Stimulated activated naive B cell treated with anti-CD40 and anti-IgM and Interleukin-4, amounts not matched to agents 10 μg/mL and 1 μg/mL and 100 μg/mL, for 72 hours (primary cell): Measurements from ENCODE around the gene ST14.
A peak's percentile ranks its signal among the peaks of the same experiment; 100 is the strongest.

Source experiments
- ATAC-seq, 2 donors: fragments of 150-1000 bp; cut with Tn5 transposase; replicated peaks; 2 replicates each; pipeline ENCODE4 v1.10.0; 2021; ENCODE audit warnings: moderate library complexity in 1 of 2
- DNase-seq: peaks from one replicate; pipeline ENCODE4 v3.0.0; 2021
- H3K27ac Mint-ChIP-seq: one replicate; pipeline ENCODE4 v1.8.0; 2022; ENCODE audit warnings: mild to moderate bottlenecking, mixed read lengths
- H3K27me3 Mint-ChIP-seq, 2 donors: one replicate each; pipeline ENCODE4 v1.8.0; 2022; ENCODE audit warnings: mixed read lengths in 2 of 2
- H3K36me3 Mint-ChIP-seq, 2 donors: one replicate each; pipeline ENCODE4 v1.8.0; 2022; ENCODE audit warnings: mixed read lengths in 2 of 2, mild to moderate bottlenecking in 1 of 2
- H3K4me1 Mint-ChIP-seq, 2 donors: one replicate each; pipeline ENCODE4 v1.8.0; 2022; ENCODE audit warnings: mixed read lengths in 2 of 2, mild to moderate bottlenecking in 1 of 2
- H3K4me3 Mint-ChIP-seq, 2 donors: one replicate each; pipeline ENCODE4 v1.8.0; 2022; ENCODE audit warnings: mild to moderate bottlenecking in 2 of 2, mixed read lengths in 2 of 2, moderate library complexity in 1 of 2
- H3K9me3 Mint-ChIP-seq, 2 donors: one replicate each; pipeline ENCODE4 v1.8.0; 2022; ENCODE audit warnings: mixed read lengths in 2 of 2, mild to moderate bottlenecking in 1 of 2

The ST14 gene

GRCh38 chr11:130209128-130209932, 49.7 kb downstream of the ST14 start:
- Mint-ChIP-seq H3K27ac (no peak overlapping the region), H3K4me3 (no peak overlapping the region)
- ATAC-seq, result no peak

GRCh38 chr11:130209954-130210854, 50.6 kb downstream of the ST14 start:
- no peak overlapping the region for H3K27ac Mint-ChIP-seq
- no peaks in the 10 kb centered on the region for H3K9me3 Mint-ChIP-seq
- DNase-seq, result no peak
- no peaks in the 10 kb centered on the region for H3K27me3 Mint-ChIP-seq
- peaks cover 5 to 23% of the 10 kb centered on the region in 2 donors for H3K36me3 Mint-ChIP-seq
- H3K4me3 Mint-ChIP-seq, result no peak overlapping the region
- no peak for ATAC-seq
- H3K4me1 Mint-ChIP-seq, result peaks cover 0 to 8% of the 10 kb centered on the region in 2 donors

More at GRCh38 chr11:130209128-130209932, 49.7 kb downstream of the ST14 start:
- peaks cover 0 to 8% of the 10 kb centered on the region in 2 donors for H3K4me1 Mint-ChIP-seq
- no peaks in the 10 kb centered on the region for H3K27me3 Mint-ChIP-seq
- no peaks in the 10 kb centered on the region for H3K9me3 Mint-ChIP-seq
- no peak for DNase-seq
- peaks cover 5 to 23% of the 10 kb centered on the region in 2 donors for H3K36me3 Mint-ChIP-seq

DNA sequence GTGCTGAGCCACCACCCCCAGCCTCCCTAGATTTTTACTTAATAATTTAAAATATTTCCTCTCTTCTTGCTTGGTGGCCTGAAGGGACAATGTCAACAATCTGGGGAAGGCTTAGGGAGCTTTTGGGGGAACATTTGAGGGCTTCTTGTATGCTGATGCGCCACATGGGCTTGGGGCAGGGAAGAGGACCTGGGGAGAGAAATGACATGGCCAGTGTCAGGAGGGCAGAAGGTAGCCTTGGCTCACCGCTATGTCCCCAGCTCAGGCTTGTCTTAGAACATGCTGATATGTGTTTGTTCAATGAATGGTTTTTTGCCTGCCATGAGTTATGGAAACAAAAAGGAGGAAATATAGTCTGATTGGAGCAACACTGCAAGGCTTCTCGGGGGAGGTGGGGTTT, 51.6 kb downstream of the ST14 start:
- DNase-seq (no peak), ATAC-seq (no peak)
- peaks cover 0 to 8% of the 10 kb centered on the region in 2 donors for H3K4me1 Mint-ChIP-seq
- H3K9me3 Mint-ChIP-seq, result no peaks in the 10 kb centered on the region
- no peak overlapping the region for H3K27ac Mint-ChIP-seq
- H3K36me3 Mint-ChIP-seq, result peaks cover 1 to 20% of the 10 kb centered on the region in 2 donors
- peaks cover 0 to 6% of the 10 kb centered on the region in 2 donors for H3K27me3 Mint-ChIP-seq
- no peak overlapping the region for H3K4me3 Mint-ChIP-seq

DNA sequence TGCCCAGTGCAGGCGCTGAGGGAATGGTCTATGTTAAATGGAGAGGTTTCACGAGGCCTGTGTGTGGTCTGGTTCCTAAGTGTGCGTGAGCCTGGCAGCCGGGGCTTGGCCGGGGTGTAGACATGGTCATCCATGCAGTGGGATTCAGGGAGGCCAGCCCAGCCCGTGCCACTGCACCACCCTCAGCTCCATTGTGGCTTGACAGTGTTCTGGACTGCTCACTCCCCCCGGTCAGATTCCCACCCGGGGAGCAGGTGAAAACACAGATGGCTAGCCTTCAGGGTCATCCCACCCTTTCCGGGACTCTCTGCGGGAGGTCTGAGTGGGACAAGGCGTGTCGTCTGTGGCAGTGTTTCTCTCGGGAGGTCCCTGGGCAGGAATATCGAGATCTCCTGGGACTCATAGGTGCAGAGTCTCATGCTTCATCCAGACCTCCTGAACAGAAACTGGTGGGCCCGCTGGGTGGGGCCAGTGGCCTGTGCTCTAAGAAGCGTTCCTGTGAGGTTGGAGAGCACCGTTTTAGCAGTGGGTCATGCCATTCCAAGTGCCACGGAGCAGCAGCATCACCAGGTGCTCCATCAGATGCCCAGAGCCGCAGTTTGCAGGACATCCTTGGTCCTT, 52.3 kb downstream of the ST14 start:
- Mint-ChIP-seq H3K4me1 (peaks cover 0 to 8% of the 10 kb centered on the region in 2 donors), H3K4me3 (no peak overlapping the region), H3K27ac (no peak overlapping the region)

DNA sequence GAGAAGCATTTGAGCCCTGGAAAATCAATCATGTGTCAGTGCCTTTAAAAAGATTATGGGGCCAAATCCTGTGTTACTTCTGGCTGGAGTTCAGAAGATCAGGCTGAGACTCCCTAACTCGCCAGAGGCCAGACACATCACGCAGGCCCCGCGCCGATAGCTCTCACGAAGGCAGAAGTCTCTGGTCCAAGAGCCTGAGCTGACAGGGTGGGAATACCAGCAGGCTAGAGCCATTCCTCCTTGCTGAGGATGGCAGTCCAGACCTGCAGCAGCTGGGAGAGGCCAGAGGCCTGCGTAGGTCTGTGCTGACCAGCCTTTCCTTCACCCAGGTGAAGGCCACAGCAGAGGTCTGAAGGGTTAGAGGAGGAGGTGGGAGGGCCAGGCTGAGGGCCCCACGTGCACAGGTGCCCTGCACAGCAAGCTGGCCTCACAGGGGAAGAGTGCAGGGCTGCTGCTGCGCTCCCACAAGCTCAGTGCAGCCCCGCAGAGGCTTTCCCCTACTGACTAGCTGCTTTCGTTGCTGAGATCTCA, 52.9 kb downstream of the ST14 start:
- ATAC-seq (peak in 1 of 2 donors; percentile 23), DNase-seq (no peak)
- H3K4me1 Mint-ChIP-seq, result peaks cover 0 to 8% of the 10 kb centered on the region in 2 donors
- H3K4me3 Mint-ChIP-seq, result no peak overlapping the region
- H3K36me3 Mint-ChIP-seq, result peaks cover 1 to 20% of the 10 kb centered on the region in 2 donors
- H3K27me3 Mint-ChIP-seq, result peaks cover 0 to 8% of the 10 kb centered on the region in 2 donors
- H3K9me3 Mint-ChIP-seq, result no peaks in the 10 kb centered on the region
- H3K27ac Mint-ChIP-seq, result no peak overlapping the region

More for the DNA sequence above, 52.3 kb downstream of the ST14 start:
- peaks cover 0 to 8% of the 10 kb centered on the region in 2 donors for H3K27me3 Mint-ChIP-seq
- H3K36me3 Mint-ChIP-seq, result peaks cover 1 to 20% of the 10 kb centered on the region in 2 donors
- H3K9me3 Mint-ChIP-seq, result no peaks in the 10 kb centered on the region
- DNase-seq (no peak), ATAC-seq (no peak)

- Mint-ChIP-seq H3K9me3 (no peaks in the 10 kb centered on the region), H3K27ac (no peak overlapping the region), H3K4me3 (peak overlapping the region in 1 of 2 donors; percentile 33), H3K4me1 (peaks cover 0 to 8% of the 10 kb centered on the region in 2 donors), H3K27me3 (peaks cover 0 to 8% of the 10 kb centered on the region in 2 donors), H3K36me3 (peaks cover 1 to 18% of the 10 kb centered on the region in 2 donors)
- DNase-seq, result peak; percentile 56
- peak; percentile 86 to 87 for ATAC-seq
Measured at GRCh38 chr11:130213143-130213978, 53.8 kb downstream of the ST14 start.

DNA sequence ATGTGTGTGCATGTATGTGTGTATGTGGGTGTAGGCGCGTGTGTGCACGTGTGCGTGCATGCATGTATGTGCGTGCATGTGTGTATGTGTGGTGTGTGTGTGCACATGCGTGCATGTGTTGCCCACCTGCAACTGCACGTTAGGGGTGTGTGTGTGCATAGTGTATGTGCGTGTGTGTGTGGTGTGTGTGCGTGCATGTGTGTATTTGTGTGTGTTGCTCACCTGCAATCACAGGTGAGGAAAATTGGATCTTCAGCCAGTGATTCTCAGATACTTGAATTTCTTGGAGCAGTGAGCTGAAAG, 54.3 kb downstream of the ST14 start:
- H3K9me3 Mint-ChIP-seq, result no peaks in the 10 kb centered on the region
- H3K4me3 Mint-ChIP-seq, result no peak overlapping the region
- ATAC-seq (no peak), DNase-seq (no peak)
- H3K27ac Mint-ChIP-seq, result no peak overlapping the region
- H3K4me1 Mint-ChIP-seq, result peaks cover 0 to 8% of the 10 kb centered on the region in 2 donors
- peaks cover 0 to 8% of the 10 kb centered on the region in 2 donors for H3K27me3 Mint-ChIP-seq
- H3K36me3 Mint-ChIP-seq, result peaks cover 1 to 12% of the 10 kb centered on the region in 2 donors

DNA sequence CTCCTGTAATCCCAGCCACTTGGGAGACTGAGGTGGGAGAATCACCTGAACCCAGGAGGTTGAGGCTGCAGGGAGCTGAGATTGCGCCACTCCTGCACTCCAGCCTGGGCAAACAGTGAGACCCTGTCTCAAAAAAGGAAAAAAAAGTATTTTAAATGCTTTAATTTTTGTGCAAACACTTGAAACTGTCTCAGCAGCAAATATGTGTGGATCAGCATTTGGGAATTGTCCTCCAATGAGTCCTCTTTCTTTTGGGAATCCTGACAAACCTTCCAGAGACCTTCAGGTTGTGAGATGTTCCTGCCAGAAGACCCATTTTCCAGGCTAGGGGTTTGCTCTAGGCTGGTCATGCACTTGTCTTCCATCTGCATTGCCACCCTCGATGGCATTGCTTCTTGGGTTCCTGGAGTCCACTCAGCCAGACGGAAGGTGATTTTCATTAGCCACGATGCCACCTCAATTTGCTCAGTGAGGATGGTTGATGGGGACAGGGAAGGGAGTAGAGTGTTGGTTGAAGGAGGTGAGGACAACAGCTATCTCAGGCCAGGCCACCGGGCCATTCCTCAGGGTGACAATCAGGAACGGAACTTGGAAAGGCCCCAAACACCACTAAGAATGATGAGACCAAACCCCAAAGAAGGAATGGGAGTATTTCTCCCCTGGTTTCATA, 55.4 kb downstream of the ST14 start:
- Mint-ChIP-seq H3K4me3 (no peak overlapping the region), H3K36me3 (peaks cover 1 to 6% of the 10 kb centered on the region in 2 donors), H3K4me1 (peaks cover 0 to 8% of the 10 kb centered on the region in 2 donors), H3K27me3 (peaks cover 0 to 8% of the 10 kb centered on the region in 2 donors), H3K9me3 (no peaks in the 10 kb centered on the region), H3K27ac (no peak overlapping the region)
- no peak for ATAC-seq
- DNase-seq, result no peak

DNA sequence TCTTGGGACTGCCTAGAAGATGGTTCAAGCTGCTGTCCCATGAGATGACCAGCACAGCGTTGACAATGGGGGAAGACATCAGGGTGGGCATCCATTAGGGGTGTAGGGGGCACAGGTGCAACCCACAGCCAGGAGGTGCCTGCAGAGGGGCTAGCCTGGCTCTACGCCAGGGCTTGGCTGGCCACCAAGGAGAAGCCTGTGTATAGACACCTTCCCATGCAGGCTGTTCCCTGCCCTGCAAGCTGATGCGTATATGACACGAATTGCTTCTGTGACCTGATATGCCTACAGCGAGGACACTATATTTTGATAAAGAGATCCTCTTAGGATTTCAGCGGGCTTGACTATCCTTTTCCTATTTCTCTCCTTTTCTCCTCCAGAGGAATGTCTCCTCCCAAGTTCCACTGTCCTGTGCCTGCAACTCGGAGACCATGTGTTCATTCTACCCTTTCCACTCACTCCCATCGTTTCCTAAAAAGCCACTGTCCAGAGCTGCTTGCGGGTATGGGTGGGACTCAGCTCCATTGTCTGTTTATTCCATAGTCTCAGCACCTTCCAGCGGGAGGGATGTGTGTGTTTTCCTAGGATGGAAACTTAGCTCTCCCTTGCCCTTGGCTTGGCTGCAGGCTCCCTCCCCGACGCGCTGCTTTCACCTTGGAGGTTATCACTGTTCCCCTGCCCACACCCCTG, 56.1 kb downstream of the ST14 start:
- peaks cover 0 to 8% of the 10 kb centered on the region in 2 donors for H3K4me1 Mint-ChIP-seq
- H3K27ac Mint-ChIP-seq, result no peak overlapping the region
- H3K27me3 Mint-ChIP-seq, result peaks cover 0 to 8% of the 10 kb centered on the region in 2 donors
- no peaks in the 10 kb centered on the region for H3K36me3 Mint-ChIP-seq
- ATAC-seq, result no peak
- DNase-seq, result no peak
- no peak overlapping the region for H3K4me3 Mint-ChIP-seq
- no peaks in the 10 kb centered on the region for H3K9me3 Mint-ChIP-seq

GRCh38 chr11:130216221-130216550, 56.6 kb downstream of the ST14 start:
- DNase-seq (no peak), ATAC-seq (no peak)
- Mint-ChIP-seq H3K4me3 (no peak overlapping the region), H3K4me1 (peaks cover 0 to 8% of the 10 kb centered on the region in 2 donors), H3K27ac (no peak overlapping the region), H3K9me3 (no peaks in the 10 kb centered on the region), H3K36me3 (no peaks in the 10 kb centered on the region), H3K27me3 (peaks cover 0 to 8% of the 10 kb centered on the region in 2 donors)

GRCh38 chr11:130216591-130217132, 57.1 kb downstream of the ST14 start:
- Mint-ChIP-seq H3K9me3 (no peaks in the 10 kb centered on the region), H3K4me3 (no peak overlapping the region), H3K27me3 (peaks cover 0 to 8% of the 10 kb centered on the region in 2 donors), H3K27ac (no peak overlapping the region), H3K4me1 (peaks cover 0 to 8% of the 10 kb centered on the region in 2 donors), H3K36me3 (no peaks in the 10 kb centered on the region)
- ATAC-seq, result no peak
- DNase-seq, result no peak
